VCaP (cell line): Measurements from ENCODE around the gene SURF6.
"Not testable (repeated sequence)": the region's sequence is repeated elsewhere in the genome, so short reads cannot be mapped to it uniquely, and the experiment has no call there.

Source experiments
- H3K27ac ChIP-seq: fragments of 450-650 bp; 2 replicates; pipeline ENCODE4 v1.5.1; 2017
- CTCF ChIP-seq: fragments of 450-650 bp; conservative IDR thresholded peaks from 2 replicates; pipeline ENCODE4 v1.5.1; 2017; ENCODE audit warnings: mild to moderate bottlenecking, moderate library complexity

Gene SURF6

GRCh38 chr9:133305731-133306130 is 30.3 kb downstream of the SURF6 start:
- TF ChIP-seq CTCF = no peak
- no peak overlapping the region for H3K27ac ChIP-seq

- no peak overlapping the region for H3K27ac ChIP-seq
- TF ChIP-seq CTCF = no peak
These were observed 31.3 kb downstream of the SURF6 start for GRCh38 chr9:133304477-133305377.

- no peak for TF ChIP-seq CTCF
- no peak overlapping the region for H3K27ac ChIP-seq
These were observed 31.9 kb downstream of the SURF6 start for GRCh38 chr9:133304158-133304470.

GRCh38 chr9:133303266-133304157 is 32.5 kb downstream of the SURF6 start:
- H3K27ac ChIP-seq = no peak overlapping the region
- TF ChIP-seq CTCF = no peak

- TF ChIP-seq CTCF = no peak
- H3K27ac ChIP-seq = no peak overlapping the region
These were observed 34.4 kb downstream of the SURF6 start for GRCh38 chr9:133301253-133302230.

GRCh38 chr9:133299996-133300395 is 36.0 kb downstream of the SURF6 start:
- H3K27ac ChIP-seq = not testable (repeated sequence)

- H3K27ac ChIP-seq = no peak overlapping the region
- no peak for TF ChIP-seq CTCF
These were observed 41.7 kb downstream of the SURF6 start for GRCh38 chr9:133294257-133294656.
